Calu3 (cell line): ENCODE results near the gene FOXJ1. TPM values are rescaled to one million over a fixed set of nuclear protein-coding genes. Genes with fewer than 3 reads are reported as not detected.

ENCODE experiments used
- BruUV-seq: library from RNA; stranded (reverse); fragments of 400-500 nt; replicated peaks from 2 replicates; lab custom pipeline; 2021; lab: Mats Ljungman, UMichigan
- CTCF ChIA-PET: fragments of 300-600 bp; sonication (Branson Sonifier 250); formaldehyde crosslinking; loops from one replicate; lab custom pipeline; 2022; ENCODE audit warnings: antibody characterized with exemption; lab: Charles Lee
- DNase-seq: peaks from one replicate; pipeline ENCODE4 v3.0.0; 2022
- H3K27ac Mint-ChIP-seq: one replicate; pipeline ENCODE4 v1.8.0; 2022; ENCODE audit warnings: mixed read lengths; ENCODE audit not compliant: unreplicated experiment
- H3K27me3 Mint-ChIP-seq: one replicate; pipeline ENCODE4 v1.8.0; 2022; ENCODE audit warnings: mixed read lengths; ENCODE audit not compliant: unreplicated experiment
- H3K36me3 Mint-ChIP-seq: one replicate; pipeline ENCODE4 v1.8.0; 2022; ENCODE audit warnings: mild to moderate bottlenecking, moderate library complexity, mixed read lengths; ENCODE audit not compliant: insufficient read depth, unreplicated experiment
- H3K4me1 Mint-ChIP-seq: one replicate; pipeline ENCODE4 v1.8.0; 2022; ENCODE audit warnings: mild to moderate bottlenecking, low read depth, mixed read lengths; ENCODE audit not compliant: unreplicated experiment
- H3K4me3 Mint-ChIP-seq: one replicate; pipeline ENCODE4 v1.8.0; 2022; ENCODE audit warnings: mild to moderate bottlenecking, low read depth, moderate library complexity, mixed read lengths; ENCODE audit not compliant: unreplicated experiment
- H3K9me3 Mint-ChIP-seq: one replicate; pipeline ENCODE4 v1.8.0; 2022; ENCODE audit warnings: low read depth, mixed read lengths; ENCODE audit not compliant: unreplicated experiment
- CTCF ChIP-seq: fragments of 200-600 bp; IDR thresholded peaks from one replicate; pipeline ENCODE4 v1.8.0; 2022; ENCODE audit warnings: antibody characterized with exemption; ENCODE audit not compliant: unreplicated experiment
- intact Hi-C: fragments of 100-400 bp; cut with micrococcal nuclease; formaldehyde crosslinking; loops from one replicate; pipeline ENCODE4 v1.10.0; 2022; ENCODE audit not compliant: unreplicated experiment
- total RNA-seq: library from RNA; stranded (reverse); gene quantifications from 2 replicates; pipeline ENCODE4 v1.2.3, GENCODE V29; 2022

The FOXJ1 gene
- total RNA-seq, 1 experiment from 2014 or later: not detected

DNA sequence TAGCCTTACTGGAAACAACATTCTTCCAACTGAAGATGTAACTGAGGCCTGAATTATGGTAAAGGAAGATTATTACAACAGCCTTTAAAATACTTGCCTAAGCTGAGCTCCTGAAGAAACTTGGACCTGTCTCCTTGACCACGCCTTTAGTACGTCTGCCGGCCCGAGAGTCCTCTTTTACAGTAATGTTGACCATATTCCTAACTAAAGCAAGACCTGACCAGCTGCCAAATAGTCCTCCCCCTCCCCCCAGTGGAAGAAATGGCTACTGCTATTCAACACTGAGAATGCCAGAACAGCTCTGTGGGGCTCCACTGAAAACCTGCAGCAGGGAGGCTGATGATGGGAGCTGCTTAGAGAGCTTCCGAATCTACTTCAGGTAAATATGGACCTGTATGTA lies 12.6 kb upstream of the FOXJ1 start:
- CTCF ChIA-PET: interaction anchor here (1.1 kb wide), 1 partner anchor 84 kb away, joined by 3 read pairs; no protein-coding TSS in a partner anchor
- Mint-ChIP-seq H3K27me3 (no peaks in the 10 kb centered on the region), H3K4me3 (no peak overlapping the region), H3K9me3 (no peaks in the 10 kb centered on the region), H3K36me3 (peaks cover 8% of the 10 kb centered on the region), H3K27ac (no peak overlapping the region), H3K4me1 (no peaks in the 10 kb centered on the region)
- intact Hi-C loops: no loop called here
- BruUV-seq: no TSS peak
- TF ChIP-seq CTCF: no peak
- no peak for DNase-seq

DNA sequence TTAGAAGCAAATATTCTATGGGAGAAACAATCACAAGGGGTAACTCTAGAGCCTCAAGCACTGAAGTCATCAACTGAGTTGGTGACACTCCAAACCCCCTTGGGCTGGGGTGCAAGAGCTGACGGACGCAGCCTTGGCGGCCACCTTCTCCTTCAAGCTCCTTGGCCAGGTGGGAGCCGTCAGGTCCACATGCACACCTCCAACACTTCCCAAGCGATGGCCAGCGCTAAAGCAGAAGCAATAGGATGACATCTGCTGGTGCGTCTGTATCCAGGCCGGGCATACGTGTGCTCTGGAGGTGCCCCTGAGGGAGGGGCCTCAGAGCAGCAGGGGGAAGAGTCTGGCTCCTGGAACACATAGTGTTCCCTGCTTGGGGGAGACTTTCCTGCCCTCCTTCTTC lies 12.2 kb upstream of the FOXJ1 start:
- no peak overlapping the region for H3K4me3 Mint-ChIP-seq
- no peaks in the 10 kb centered on the region for H3K4me1 Mint-ChIP-seq
- intact Hi-C loops: no loop called here
- H3K27me3 Mint-ChIP-seq: no peaks in the 10 kb centered on the region
- no TSS peak for BruUV-seq
- no peaks in the 10 kb centered on the region for H3K9me3 Mint-ChIP-seq
- no peak overlapping the region for H3K27ac Mint-ChIP-seq
- peaks cover 8% of the 10 kb centered on the region for H3K36me3 Mint-ChIP-seq
- DNase-seq: no peak
- TF ChIP-seq CTCF: no peak
- CTCF ChIA-PET: interaction anchor here (1.1 kb wide), 1 partner anchor 85 kb away, joined by 3 read pairs; no protein-coding TSS in a partner anchor

- H3K4me3 Mint-ChIP-seq: no peak overlapping the region
- no peaks in the 10 kb centered on the region for H3K9me3 Mint-ChIP-seq
- intact Hi-C loops: no loop called here
- BruUV-seq: no TSS peak
- no peak overlapping the region for H3K27ac Mint-ChIP-seq
- H3K27me3 Mint-ChIP-seq: no peaks in the 10 kb centered on the region
- peaks cover 8% of the 10 kb centered on the region for H3K36me3 Mint-ChIP-seq
- no peak for TF ChIP-seq CTCF
- CTCF ChIA-PET: interaction anchor here (0.5 to 1.1 kb wide), 2 partner anchors 31 to 85 kb away, joined by 3 read pairs; no protein-coding TSS in a partner anchor
- no peak for DNase-seq
- H3K4me1 Mint-ChIP-seq: no peaks in the 10 kb centered on the region
Measured at GRCh38 chr17:76152591-76152990, 11.5 kb upstream of the FOXJ1 start.

DNA sequence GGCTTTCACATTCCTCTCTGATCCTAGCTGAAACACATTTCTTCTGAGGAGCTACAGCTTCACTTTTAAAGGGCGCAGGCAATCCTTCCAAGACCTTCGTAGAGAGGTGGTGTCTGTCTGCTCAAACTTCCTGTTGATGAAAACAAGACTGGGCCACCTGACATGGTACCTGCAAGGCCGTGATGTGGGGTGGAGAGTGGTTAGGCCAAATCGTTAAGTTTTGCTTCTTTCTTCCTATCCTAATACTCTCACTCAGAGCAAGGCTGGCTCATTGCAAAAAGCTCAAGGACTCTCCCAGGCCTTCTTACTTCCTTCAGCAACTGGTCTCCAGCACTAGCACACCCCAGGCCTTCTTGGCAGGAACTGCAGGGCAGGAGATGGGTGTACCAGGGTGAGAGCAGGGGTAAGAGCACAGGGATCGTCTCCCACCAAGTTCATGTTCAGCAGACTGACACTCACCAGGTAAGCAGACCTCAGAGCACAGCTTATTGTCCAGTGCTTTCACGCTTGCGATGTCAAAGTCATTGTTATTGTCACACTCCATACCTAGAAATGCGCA lies 10.9 kb upstream of the FOXJ1 start:
- no peaks in the 10 kb centered on the region for H3K27me3 Mint-ChIP-seq
- TF ChIP-seq CTCF: no peak
- H3K4me1 Mint-ChIP-seq: no peaks in the 10 kb centered on the region
- no peaks in the 10 kb centered on the region for H3K9me3 Mint-ChIP-seq
- no peak overlapping the region for H3K27ac Mint-ChIP-seq
- peaks cover 4% of the 10 kb centered on the region for H3K36me3 Mint-ChIP-seq
- no TSS peak for BruUV-seq
- H3K4me3 Mint-ChIP-seq: no peak overlapping the region
- intact Hi-C loops: no loop called here
- no peak for DNase-seq
- CTCF ChIA-PET: interaction anchor here (0.5 kb wide), 1 partner anchor 30 kb away, joined by 3 read pairs; no protein-coding TSS in a partner anchor
